K562 (cell line): ENCODE data around the gene ZNF10. TPM values are rescaled to one million over a fixed set of nuclear protein-coding genes. Genes with fewer than 3 reads are reported as not detected.

Experiments used
- ATAC-seq: fragments of 200-7000 bp; cut with Tn5 transposase; 3 replicates; pipeline ENCODE4 v1.9.1; 2020; ENCODE audit warnings: moderate library complexity
- BruUV-seq: library from RNA; stranded (reverse); fragments of 400-500 nt; replicated peaks from 2 replicates; lab custom pipeline; 2021; lab: Mats Ljungman, UMichigan
- CTCF ChIA-PET: fragments of 300-600 bp; formaldehyde crosslinking; extraction: SDS; loops from one replicate; lab custom pipeline; 2021; ENCODE audit warnings: low intra/inter-chr PET ratio; lab: Yijun Ruan, JAX
- POLR2A ChIA-PET: fragments of 300-600, 350-650 bp; sonication (Branson Sonifier 250); formaldehyde crosslinking; extraction: SDS; loops from one replicate; lab custom pipeline; 2021; ENCODE audit warnings: antibody characterized with exemption, inconsistent platforms; lab: Yijun Ruan, JAX
- DNase-seq, 4 experiments: peaks; one replicate each; pipeline versions ENCODE4 v3.0.0 to v3.0.0-alpha.2; 2011 to 2018; ENCODE audit warnings: low spot score in 3 of 4, mixed read lengths in 3 of 4; ENCODE audit errors: extremely low read depth in 1 of 4
- FAIRE-seq: peaks from 2 replicates; lab custom pipeline; 2011; peaks lifted over from hg19 to GRCh38; lab: Jason Lieb, UNC
- H2AFZ ChIP-seq: 2 replicates; pipeline ENCODE4 v1.6.0; 2011; ENCODE audit warnings: low read depth, low read length, control low read depth, inconsistent platforms
- H3K27ac ChIP-seq: fragments of 200-600 bp; 3 replicates; pipeline ENCODE4 v1.8.0; 2011; ENCODE audit warnings: low read depth, mild to moderate bottlenecking, control low read depth, inconsistent platforms, low read length, moderate library complexity, mixed read lengths; ENCODE audit errors: extremely low read depth
- H3K27me3 ChIP-seq, 2 experiments: fragments of 300-600 bp in 1 of 2; 2 replicates in 1 of 2; 3 replicates in 1 of 2; pipeline versions ENCODE4 v1.6.0 to v1.8.0; 2011; ENCODE audit warnings: inconsistent platforms in 2 of 2, low read length in 2 of 2, mild to moderate bottlenecking in 1 of 2, mixed read lengths in 1 of 2, moderate library complexity in 1 of 2; ENCODE audit not compliant: control insufficient read depth in 2 of 2, insufficient read depth in 2 of 2
- H3K36me3 ChIP-seq: fragments of 300-600 bp; 3 replicates; pipeline ENCODE4 v1.8.0; 2011; ENCODE audit warnings: mild to moderate bottlenecking, low read length, inconsistent platforms; ENCODE audit not compliant: control insufficient read depth, insufficient read depth
- H3K4me1 ChIP-seq, 2 experiments: fragments of 200-600 bp in 1 of 2; replicated peaks in 1 of 2; 2 replicates in 1 of 2; 3 replicates in 1 of 2; pipeline versions ENCODE4 v1.5.1 to v1.8.0; 2011; ENCODE audit warnings: inconsistent platforms in 2 of 2, low read length in 2 of 2, mild to moderate bottlenecking in 1 of 2, mixed read lengths in 1 of 2, moderate library complexity in 1 of 2; ENCODE audit not compliant: control insufficient read depth in 2 of 2, insufficient read depth in 2 of 2
- H3K4me2 ChIP-seq: 2 replicates; pipeline ENCODE4 v1.6.1; 2011; ENCODE audit warnings: low read length, control low read depth, inconsistent platforms, mixed read lengths; ENCODE audit not compliant: insufficient read depth
- H3K4me3 ChIP-seq: fragments of 200-600 bp; sonication (generic), shearing (Covaris generic); 2 replicates; pipeline ENCODE4 v1.5.1; 2016; ENCODE audit warnings: control low read depth, inconsistent platforms
- H3K79me2 ChIP-seq: fragments of 200-600 bp; 3 replicates; pipeline ENCODE4 v1.8.0; 2011; ENCODE audit warnings: low read length, inconsistent platforms; ENCODE audit not compliant: control insufficient read depth, insufficient read depth
- H3K9ac ChIP-seq, 2 experiments: 2 replicates each; pipeline versions ENCODE4 v1.6.0 to v1.6.1; 2011; ENCODE audit warnings: low read depth in 2 of 2, low read length in 2 of 2, control low read depth in 1 of 2, inconsistent platforms in 1 of 2, mild to moderate bottlenecking in 1 of 2, mixed read lengths in 1 of 2; ENCODE audit not compliant: insufficient read depth in 1 of 2
- H3K9me1 ChIP-seq: one replicate; pipeline ENCODE4 v1.6.0; 2011; ENCODE audit warnings: inconsistent platforms, mild to moderate bottlenecking, low read length, moderate library complexity; ENCODE audit not compliant: control insufficient read depth, insufficient read depth
- H3K9me3 ChIP-seq: replicated peaks from 2 replicates; pipeline ENCODE4 v1.5.1; 2011; ENCODE audit warnings: low read depth, low read length, inconsistent platforms; ENCODE audit not compliant: control insufficient read depth, insufficient read depth
- H4K20me1 ChIP-seq: replicated peaks from 2 replicates; pipeline ENCODE4 v1.6.1; 2011; ENCODE audit warnings: low read length, inconsistent platforms, mixed read lengths; ENCODE audit not compliant: control insufficient read depth, insufficient read depth
- DMBX1 ChIP-seq: fragments of 250-450 bp; sonication (Bioruptor Pico); IDR thresholded peaks from 2 replicates; pipeline ENCODE4 v1.8.0; 2022; ENCODE audit warnings: inconsistent platforms, mild to moderate bottlenecking, moderate library complexity, borderline replicate concordance
- FOXA3 ChIP-seq, 2 experiments: fragments of 450-650 bp in 1 of 2; sonication (generic) in 1 of 2; formaldehyde crosslinking; IDR thresholded peaks in 1 of 2; conservative IDR thresholded peaks in 1 of 2; 2 replicates each; pipeline versions ENCODE4 v1.4.0 to v1.8.0; 2020 to 2022; ENCODE audit warnings: mild to moderate bottlenecking in 2 of 2, missing genetic modification reagents in 1 of 2
- HDAC2 ChIP-seq: fragments of 450-650 bp; IDR thresholded peaks from 2 replicates; pipeline ENCODE4 v1.6.1; 2016; ENCODE audit warnings: mild to moderate bottlenecking
- MAFG ChIP-seq: fragments of 450-650 bp; conservative IDR thresholded peaks from 2 replicates; pipeline ENCODE4 v1.6.1; 2016; ENCODE audit warnings: missing genetic modification characterization, missing compliant biosample characterization
- MED1 ChIP-seq: sonication (generic); formaldehyde crosslinking; IDR thresholded peaks from 2 replicates; pipeline ENCODE4 v1.8.1; 2023; ENCODE audit warnings: missing genetic modification reagents, borderline replicate concordance
- MEF2A ChIP-seq: IDR thresholded peaks from 2 replicates; pipeline ENCODE4 v1.6.1; 2011; ENCODE audit warnings: low read depth, mild to moderate bottlenecking, low read length, moderate library complexity; ENCODE audit not compliant: control insufficient read depth
- NCOA6 ChIP-seq: fragments of 450-650 bp; IDR thresholded peaks from 2 replicates; pipeline ENCODE4 v1.6.1; 2017; ENCODE audit warnings: mild to moderate bottlenecking
- NCOR1 ChIP-seq: fragments of 450-650 bp; IDR thresholded peaks from 2 replicates; pipeline ENCODE4 v1.6.1; 2016; ENCODE audit warnings: mild to moderate bottlenecking, moderate library complexity
- NFIX ChIP-seq: fragments of 250-450 bp; sonication (Bioruptor Pico); IDR thresholded peaks from 2 replicates; pipeline ENCODE4 v1.4.0; 2020; ENCODE audit warnings: low read depth, mild to moderate bottlenecking, moderate library complexity
- PML ChIP-seq: IDR thresholded peaks from 2 replicates; pipeline ENCODE4 v1.6.1; 2012; ENCODE audit warnings: low read length, inconsistent platforms
- PRMT5 ChIP-seq: sonication (generic); formaldehyde crosslinking; IDR thresholded peaks from 2 replicates; pipeline ENCODE4 v1.5.0; 2020; ENCODE audit warnings: missing genetic modification reagents
- SMAD2 ChIP-seq: fragments of 150-350 bp; IDR thresholded peaks from 2 replicates; pipeline ENCODE4 v1.6.1; 2014; ENCODE audit warnings: low read depth, mild to moderate bottlenecking, low read length
- SNIP1 ChIP-seq: fragments of 450-650 bp; IDR thresholded peaks from 2 replicates; pipeline ENCODE4 v1.7.1; 2017; ENCODE audit warnings: low read depth, mild to moderate bottlenecking
- TRIM28 ChIP-seq: fragments of 450-650 bp; IDR thresholded peaks from 2 replicates; pipeline ENCODE4 v1.6.1; 2017
- ZKSCAN3 ChIP-seq: fragments of 250-450 bp; sonication (Bioruptor Pico); IDR thresholded peaks from 2 replicates; pipeline ENCODE4 v1.4.0; 2020
- ZNF24 ChIP-seq: fragments of 450-650 bp; IDR thresholded peaks from 2 replicates; pipeline ENCODE4 v1.6.1; 2016
- ZNF316 ChIP-seq: fragments of 450-650 bp; IDR thresholded peaks from 2 replicates; pipeline ENCODE4 v1.6.1; 2016
- ZNF584 ChIP-seq: fragments of 200-800 bp; sonication (Bioruptor generic); IDR thresholded peaks from 2 replicates; pipeline ENCODE4 v1.6.1; 2016; ENCODE audit warnings: low read depth, mild to moderate bottlenecking, missing genetic modification characterization, missing compliant biosample characterization
- ZNF764 ChIP-seq: fragments of 250-450 bp; sonication (Bioruptor Pico); IDR thresholded peaks from 2 replicates; pipeline ENCODE4 v1.4.0; 2020; ENCODE audit warnings: low read depth, mild to moderate bottlenecking, moderate library complexity
- WGBS: fragments of 100-300 bp; shearing (Covaris generic); methylation state at CpG from one replicate; pipeline ENCODE4 v1.1.6; 2016; ENCODE audit warnings: low coverage, mixed read lengths; ENCODE audit not compliant: insufficient coverage; ENCODE audit errors: missing lambda C conversion rate; 5-methylcytosine and 5-hydroxymethylcytosine counted together
- in situ Hi-C: fragments of 300-500 bp; cut with MboI; formaldehyde crosslinking; loops from 4 replicates; pipeline ENCODE4 v1.15.0; 2018; ENCODE audit warnings: inconsistent platforms, mixed read lengths
- intact Hi-C: fragments of 100-400 bp; cut with micrococcal nuclease; formaldehyde crosslinking; loops from 2 replicates; pipeline ENCODE4 v1.14.2; 2022
- polyA plus RNA-seq, 8 experiments: library from polyadenylated mRNA; depleted of rRNA in 4 of 8; stranded (reverse) in 5 of 8; unstranded in 3 of 8; fragments of >200 nt; fragmentation: Nextera tagmentation in 2 of 8; fragmentation: Illumina TruSeq in 1 of 8; extraction: Ambion mirVana in 2 of 8; extraction: Trizol in 1 of 8; gene quantifications; 2 replicates each; pipeline versions ENCODE4 v1.2.1 to v1.2.3, GENCODE V29; 2011 to 2014; ENCODE audit warnings: inconsistent platforms in 1 of 8, missing spikeins in 1 of 8
- total RNA-seq, 7 experiments: library from RNA; depleted of rRNA in 6 of 7; stranded (reverse); fragments of >200 nt in 6 of 7; fragmentation: Illumina TruSeq in 2 of 7; extraction: Trizol in 2 of 7; gene quantifications; 2 replicates each; pipeline versions ENCODE4 v1.2.1 to v1.2.3, GENCODE V29; 2011 to 2021; ENCODE audit warnings: low replicate concordance in 1 of 7
- TF ChIP-seq, protein P1 (sequence below): sonication (generic); formaldehyde crosslinking; IDR thresholded peaks from 2 replicates; pipeline ENCODE4 v1.8.0; 2022; ENCODE audit warnings: mild to moderate bottlenecking, missing genetic modification reagents, borderline replicate concordance
- TF ChIP-seq, protein P2 (sequence below): fragments of 250-450 bp; sonication (Bioruptor Pico); IDR thresholded peaks from 2 replicates; pipeline ENCODE4 v1.5.0; 2021

Gene ZNF10
- total and polyA plus RNA-seq, 9 of the 15 experiments (the other 6 are each of a cell fraction or from before 2014, with no cell fraction given), result 3.5 to 5.8 (median 4.9) TPM

DNA sequence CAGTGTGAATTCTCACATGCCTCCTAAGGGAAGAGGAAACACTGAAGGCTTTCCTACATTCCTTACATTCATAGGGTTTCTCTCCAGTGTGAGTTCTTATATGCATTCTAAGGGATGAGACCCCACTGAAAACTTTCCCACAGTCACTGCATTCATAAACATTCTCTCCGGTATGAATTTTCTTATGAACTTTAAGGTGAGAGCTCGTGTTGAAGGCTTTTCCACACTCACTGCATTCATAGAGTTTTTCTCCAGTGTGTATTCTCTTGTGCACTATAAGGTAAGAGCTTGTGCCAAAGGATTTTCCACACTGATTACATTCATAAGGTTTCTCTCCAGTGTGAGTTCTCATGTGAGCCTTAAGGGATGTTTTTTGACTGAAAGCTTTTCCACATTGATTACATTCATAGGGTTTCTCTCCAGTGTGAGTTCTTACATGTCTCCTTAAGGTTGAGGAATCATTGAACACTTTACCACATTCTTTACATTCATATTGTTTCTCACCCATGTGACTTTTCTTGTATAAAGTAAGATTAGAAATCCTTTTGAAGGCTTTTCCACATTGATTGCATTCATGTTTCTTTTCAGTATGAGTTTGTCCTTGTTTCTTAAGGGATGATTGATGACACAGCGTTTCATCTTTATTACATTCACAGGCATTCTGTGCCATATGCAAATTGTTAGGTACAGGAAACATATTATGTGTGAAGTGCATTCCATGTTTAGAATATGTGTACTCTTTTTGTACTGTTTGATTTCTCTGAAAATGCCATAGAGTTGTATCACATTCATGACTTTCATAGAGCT is 9.8 kb upstream of the ZNF10 start:
- peaks cover 30% of the 10 kb centered on the region for H3K9me3 ChIP-seq
- no peak overlapping the region for H3K4me2 ChIP-seq
- H3K27me3 ChIP-seq, result no peaks in the 10 kb centered on the region
- CTCF ChIA-PET, result no interaction called here
- H3K9ac ChIP-seq, result no peak overlapping the region
- H3K4me3 ChIP-seq, result no peak overlapping the region
- DNase-seq, result no peak
- no peak overlapping the region for H2AFZ ChIP-seq
- no TSS peak for BruUV-seq
- no peaks in the 10 kb centered on the region for H3K4me1 ChIP-seq
- no peaks in the 10 kb centered on the region for H4K20me1 ChIP-seq
- H3K36me3 ChIP-seq, result peaks cover 5% of the 10 kb centered on the region; the same call in 1 of the 3 replicates
- FAIRE-seq, result no peak
- no peaks in the 10 kb centered on the region for H3K9me1 ChIP-seq
- intact Hi-C loops (no loop called here), in situ Hi-C loops (no loop called here)
- WGBS, result 34% methylated on average over 3 of the region's 3 CpGs
- H3K79me2 ChIP-seq, result no peaks in the 10 kb centered on the region
- no peak overlapping the region for H3K27ac ChIP-seq
- ATAC-seq, result no peak
- POLR2A ChIA-PET, result interaction anchor here (1.9 kb wide), 1 partner anchor 9 kb away, joined by 7 read pairs; the partner anchor contains the start of genes ZNF10 and ZNF891
- TF ChIP-seq NFIX (no peak), MED1 (no peak), FOXA3 (CRISPR knock-in tag; conservative IDR thresholded peaks at IDR 0.05 in 1 of 2, IDR thresholded peaks at IDR 0.05 in 1 of 2) (no peak), MAFG (peak; percentile 31; the same call in 1 of the 2 replicates), ZNF764 (no peak), PML (no peak), ZNF584 (CRISPR knock-in tag) (no peak), DMBX1 (CRISPR knock-in tag) (no peak), PRMT5 (CRISPR knock-in tag) (no peak), NCOR1 (no peak), ZNF316 (peak; percentile 43), TRIM28 (0 out of 2 replicates have a peak, but pooled peaks have one; percentile 49), SNIP1 (no peak), NCOA6 (no peak), MEF2A (no peak), HDAC2 (no peak), ZNF24 (no peak), ZKSCAN3 (CRISPR knock-in tag) (no peak), SMAD2 (no peak)
- TF ChIP-seq, protein P1, sequence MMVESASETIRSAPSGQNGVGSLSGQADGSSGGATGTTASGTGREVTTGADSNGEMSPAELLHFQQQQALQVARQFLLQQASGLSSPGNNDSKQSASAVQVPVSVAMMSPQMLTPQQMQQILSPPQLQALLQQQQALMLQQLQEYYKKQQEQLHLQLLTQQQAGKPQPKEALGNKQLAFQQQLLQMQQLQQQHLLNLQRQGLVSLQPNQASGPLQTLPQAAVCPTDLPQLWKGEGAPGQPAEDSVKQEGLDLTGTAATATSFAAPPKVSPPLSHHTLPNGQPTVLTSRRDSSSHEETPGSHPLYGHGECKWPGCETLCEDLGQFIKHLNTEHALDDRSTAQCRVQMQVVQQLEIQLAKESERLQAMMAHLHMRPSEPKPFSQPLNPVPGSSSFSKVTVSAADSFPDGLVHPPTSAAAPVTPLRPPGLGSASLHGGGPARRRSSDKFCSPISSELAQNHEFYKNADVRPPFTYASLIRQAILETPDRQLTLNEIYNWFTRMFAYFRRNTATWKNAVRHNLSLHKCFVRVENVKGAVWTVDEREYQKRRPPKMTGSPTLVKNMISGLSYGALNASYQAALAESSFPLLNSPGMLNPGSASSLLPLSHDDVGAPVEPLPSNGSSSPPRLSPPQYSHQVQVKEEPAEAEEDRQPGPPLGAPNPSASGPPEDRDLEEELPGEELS, result no peak
- TF ChIP-seq, protein P2, sequence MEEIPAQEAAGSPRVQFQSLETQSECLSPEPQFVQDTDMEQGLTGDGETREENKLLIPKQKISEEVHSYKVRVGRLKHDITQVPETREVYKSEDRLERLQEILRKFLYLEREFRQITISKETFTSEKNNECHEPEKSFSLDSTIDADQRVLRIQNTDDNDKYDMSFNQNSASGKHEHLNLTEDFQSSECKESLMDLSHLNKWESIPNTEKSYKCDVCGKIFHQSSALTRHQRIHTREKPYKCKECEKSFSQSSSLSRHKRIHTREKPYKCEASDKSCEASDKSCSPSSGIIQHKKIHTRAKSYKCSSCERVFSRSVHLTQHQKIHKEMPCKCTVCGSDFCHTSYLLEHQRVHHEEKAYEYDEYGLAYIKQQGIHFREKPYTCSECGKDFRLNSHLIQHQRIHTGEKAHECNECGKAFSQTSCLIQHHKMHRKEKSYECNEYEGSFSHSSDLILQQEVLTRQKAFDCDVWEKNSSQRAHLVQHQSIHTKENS (CRISPR knock-in tag), result no peak
